ENCODE measurements around the gene CPLX4. TPM values are rescaled to one million over a fixed set of nuclear protein-coding genes. Genes with fewer than 3 reads are reported as not detected.

Gene CPLX4, protein sequence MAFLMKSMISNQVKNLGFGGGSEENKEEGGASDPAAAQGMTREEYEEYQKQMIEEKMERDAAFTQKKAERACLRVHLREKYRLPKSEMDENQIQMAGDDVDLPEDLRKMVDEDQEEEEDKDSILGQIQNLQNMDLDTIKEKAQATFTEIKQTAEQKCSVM
- under 1 TPM in 1 of 4 donors, not detected in 3; 0.46 TPM for total RNA-seq

DNA sequence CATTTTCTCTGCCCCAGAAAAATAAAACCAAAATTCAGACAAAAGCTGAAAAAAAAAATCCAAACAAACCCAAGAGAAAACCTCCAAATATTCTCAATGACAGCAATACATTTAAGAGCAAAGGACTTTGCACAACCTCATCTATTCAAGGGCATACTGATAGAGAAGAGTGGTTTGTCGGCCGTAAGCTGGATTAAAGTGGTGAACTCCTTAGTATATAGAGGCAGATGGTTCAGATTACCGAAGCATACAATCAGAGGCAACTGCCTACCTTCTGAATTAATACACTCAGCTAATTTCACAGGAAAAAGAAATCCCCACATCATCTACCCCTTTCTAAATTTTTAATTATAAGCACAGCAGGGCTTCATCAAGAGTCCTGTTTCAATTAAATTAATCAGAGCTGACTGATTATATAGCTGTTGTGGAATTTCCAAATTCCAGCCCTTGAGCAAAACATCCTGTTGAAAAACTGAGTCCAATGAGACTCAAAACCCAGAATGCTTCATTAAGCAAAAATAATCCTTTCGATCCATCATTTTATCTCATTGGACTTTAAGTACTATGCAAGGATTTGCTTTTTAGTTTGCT is at the start of gene CPLX4:
Gene CPLX4, minus strand, starts transcription at position 190 of the 591 bp plus-strand sequence. Its CDS starts 187 bp downstream, at position 3.
- DNase-seq (ENCODE audit: low spot score) (no peak), ATAC-seq (ENCODE audit: low FRiP score) (no peak)
- TF ChIP-seq, protein P1, sequence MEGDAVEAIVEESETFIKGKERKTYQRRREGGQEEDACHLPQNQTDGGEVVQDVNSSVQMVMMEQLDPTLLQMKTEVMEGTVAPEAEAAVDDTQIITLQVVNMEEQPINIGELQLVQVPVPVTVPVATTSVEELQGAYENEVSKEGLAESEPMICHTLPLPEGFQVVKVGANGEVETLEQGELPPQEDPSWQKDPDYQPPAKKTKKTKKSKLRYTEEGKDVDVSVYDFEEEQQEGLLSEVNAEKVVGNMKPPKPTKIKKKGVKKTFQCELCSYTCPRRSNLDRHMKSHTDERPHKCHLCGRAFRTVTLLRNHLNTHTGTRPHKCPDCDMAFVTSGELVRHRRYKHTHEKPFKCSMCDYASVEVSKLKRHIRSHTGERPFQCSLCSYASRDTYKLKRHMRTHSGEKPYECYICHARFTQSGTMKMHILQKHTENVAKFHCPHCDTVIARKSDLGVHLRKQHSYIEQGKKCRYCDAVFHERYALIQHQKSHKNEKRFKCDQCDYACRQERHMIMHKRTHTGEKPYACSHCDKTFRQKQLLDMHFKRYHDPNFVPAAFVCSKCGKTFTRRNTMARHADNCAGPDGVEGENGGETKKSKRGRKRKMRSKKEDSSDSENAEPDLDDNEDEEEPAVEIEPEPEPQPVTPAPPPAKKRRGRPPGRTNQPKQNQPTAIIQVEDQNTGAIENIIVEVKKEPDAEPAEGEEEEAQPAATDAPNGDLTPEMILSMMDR (IDR thresholded peaks at IDR 0.05): no peak

DNA sequence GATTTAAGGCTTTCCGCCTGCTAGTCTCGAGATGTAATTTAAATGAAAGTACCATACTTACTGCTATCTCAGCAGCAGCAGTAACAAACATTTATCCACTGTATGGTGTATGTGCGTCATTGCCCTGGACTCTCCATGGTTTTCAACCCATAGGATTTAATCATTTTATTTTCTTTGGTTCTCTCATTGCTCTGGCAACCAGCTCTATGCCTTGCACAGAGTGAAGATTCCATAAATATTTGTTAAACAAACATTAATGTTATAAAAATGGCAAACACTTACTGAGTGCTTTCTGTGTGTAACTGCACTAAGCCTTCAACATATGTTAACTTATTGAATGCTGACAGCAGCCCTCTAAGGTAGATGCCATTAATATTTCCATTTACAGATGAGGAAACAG is 41.9 kb upstream of the CPLX4 start:
- TF ChIP-seq, protein P1 (IDR thresholded peaks at IDR 0.05): no peak
- ATAC-seq (ENCODE audit: low FRiP score): no peak
- no peak for DNase-seq (ENCODE audit: low spot score)

DNA sequence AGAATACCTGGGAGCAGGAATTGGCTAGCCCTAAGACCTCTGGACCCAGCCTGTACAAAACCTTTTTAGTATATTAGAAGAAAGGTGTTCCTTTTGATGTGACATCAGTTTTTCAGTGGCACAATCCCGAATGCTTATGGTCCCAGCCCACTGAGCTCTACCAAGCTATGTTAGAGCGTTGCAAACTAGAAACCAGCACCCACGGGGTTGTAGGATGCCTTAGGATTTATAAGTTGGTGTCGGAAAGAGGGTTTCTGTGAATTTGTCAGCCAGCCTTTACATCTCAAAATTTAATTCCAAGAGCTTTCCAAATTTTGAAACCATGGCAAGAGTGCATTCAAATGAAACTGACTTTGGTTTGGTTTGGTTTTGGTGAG is 41.1 kb upstream of the CPLX4 start:
- DNase-seq (ENCODE audit: low spot score): no peak
- TF ChIP-seq, protein P1 (IDR thresholded peaks at IDR 0.05): no peak
- ATAC-seq (ENCODE audit: low FRiP score): peak; percentile 52

DNA sequence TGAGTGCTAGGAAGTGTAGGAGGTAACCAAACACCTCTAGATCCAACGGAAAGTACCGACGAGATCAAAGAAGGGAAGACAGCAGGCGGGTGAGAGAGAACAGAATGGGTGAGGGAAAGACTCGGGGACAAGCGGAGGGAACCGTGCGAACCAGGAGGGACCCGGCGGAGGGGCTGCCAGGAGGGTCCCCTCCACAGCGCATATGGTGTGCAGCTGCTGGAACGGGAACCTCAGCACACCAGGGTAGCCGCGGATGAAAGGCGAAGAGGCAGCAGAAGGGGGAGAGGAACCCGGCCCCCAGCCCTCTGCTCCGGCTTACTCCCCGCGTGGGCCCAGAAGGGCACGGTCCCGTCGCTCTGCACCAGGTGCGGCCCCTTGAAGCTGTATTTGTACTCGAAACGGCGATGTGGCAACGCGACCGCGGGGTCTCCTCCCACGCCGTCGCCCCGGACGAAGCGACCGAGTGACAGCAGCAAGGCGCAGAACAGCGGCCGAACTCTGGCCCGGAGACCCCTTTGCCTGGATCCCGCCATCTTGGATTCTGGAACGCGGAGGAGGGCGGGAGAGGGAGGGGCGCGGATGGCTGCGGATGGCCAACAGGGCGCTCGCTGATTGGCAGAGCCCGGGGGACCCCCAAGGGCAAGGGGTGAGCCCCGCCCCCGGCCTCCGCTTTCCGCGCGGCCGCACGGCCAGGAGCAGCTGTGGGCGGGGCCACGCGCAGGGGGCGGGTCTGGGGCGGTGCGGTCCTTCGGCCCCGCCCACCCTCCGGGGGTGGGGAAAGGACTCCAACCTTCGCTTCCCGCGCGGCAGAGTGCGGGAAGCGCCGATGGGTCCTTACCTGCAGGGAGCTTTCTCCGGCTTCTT is 40.5 kb upstream of the CPLX4 start, which contains the start of gene LMAN1:
Gene LMAN1, minus strand, starts transcription at position 554 of the 864 bp plus-strand sequence. Its CDS starts 21 bp downstream, at position 533.
- peak; percentile 85 for DNase-seq (ENCODE audit: low spot score)
- ATAC-seq (ENCODE audit: low FRiP score): peak; percentile 100

DNA sequence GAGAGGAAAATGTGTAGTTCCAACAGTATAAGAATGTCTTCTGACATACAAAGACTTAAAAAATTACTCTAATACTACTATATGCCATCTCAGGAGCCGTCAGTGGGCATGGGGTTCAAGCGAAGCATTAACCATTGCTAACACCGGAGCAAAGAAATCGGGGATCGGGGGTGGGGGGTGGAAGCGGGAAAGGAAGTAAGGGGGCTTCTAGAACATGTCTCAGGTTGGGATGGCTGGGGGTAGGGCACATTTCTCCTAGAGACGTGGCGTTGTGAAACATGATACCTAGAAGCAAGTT is 39.9 kb upstream of the CPLX4 start:
- TF ChIP-seq, protein P1 (IDR thresholded peaks at IDR 0.05): no peak
- no peak for ATAC-seq (ENCODE audit: low FRiP score)
- DNase-seq (ENCODE audit: low spot score): no peak

More for the DNA sequence above, 40.5 kb upstream of the CPLX4 start, which contains the start of gene LMAN1:
- TF ChIP-seq, protein P1 (IDR thresholded peaks at IDR 0.05): no peak

DNA sequence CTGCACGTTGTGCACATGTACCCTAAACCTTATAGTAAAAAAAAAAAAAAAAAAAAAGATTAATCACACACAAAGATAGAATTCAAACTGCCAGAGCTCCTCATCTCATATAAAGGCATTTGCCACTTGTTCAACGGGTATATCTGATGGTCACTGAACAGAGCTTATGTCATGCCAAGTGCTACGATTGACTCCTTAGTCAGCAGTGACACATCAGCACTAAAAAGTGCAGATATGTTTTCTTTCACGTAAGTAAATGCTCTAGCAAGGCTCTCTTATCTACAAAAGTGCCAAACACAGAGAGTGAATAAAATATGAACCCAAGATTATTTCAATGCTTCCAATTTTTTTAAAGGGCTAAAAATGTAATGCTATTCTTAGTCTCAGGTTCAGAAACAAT is 39.5 kb upstream of the CPLX4 start:
- TF ChIP-seq, protein P1 (IDR thresholded peaks at IDR 0.05): no peak
- DNase-seq (ENCODE audit: low spot score): no peak
- ATAC-seq (ENCODE audit: low FRiP score): no peak

Data from omental fat pad (tissue), 4 donors.